Lower leg skin (tissue), 4 donors: ENCODE measurements around the gene SLC44A4. TPM values are rescaled to one million over a fixed set of nuclear protein-coding genes. Genes with fewer than 3 reads are reported as not detected.
"Not testable (repeated sequence)": the region's sequence is repeated elsewhere in the genome, so short reads cannot be mapped to it uniquely, and the experiment has no call there.

Experiments
- DNase-seq, 2 donors: peaks; one replicate each; pipeline ENCODE4 v3.0.0-alpha.2; 2019; ENCODE audit warnings: low spot score in 2 of 2
- H3K4me3 ChIP-seq: fragments of 200-600 bp; sonication (generic); 2 replicates; pipeline ENCODE4 v1.5.1; 2017; ENCODE audit warnings: mild to moderate bottlenecking, low read depth; ENCODE audit not compliant: poor library complexity, severe bottlenecking
- POLR2A ChIP-seq, 2 donors: fragments of 450-650 bp; IDR thresholded peaks; one replicate each; pipeline ENCODE4 v1.6.1; 2016 to 2017; ENCODE audit warnings: antibody characterized with exemption in 2 of 2, mild to moderate bottlenecking in 1 of 2, moderate library complexity in 1 of 2
- WGBS, 2 donors: methylation state at CpG; one replicate each; pipeline ENCODE4 v1.1.5; 2018; 5-methylcytosine and 5-hydroxymethylcytosine counted together
- intact Hi-C: fragments of 100-400 bp; cut with DNase I; formaldehyde crosslinking; loops from one replicate; pipeline ENCODE4 v1.15.0; 2023; ENCODE audit warnings: low total_unique reads
- total RNA-seq, 4 donors: library from RNA; depleted of rRNA; stranded (reverse); fragments of >200 nt; gene quantifications; one replicate each; pipeline ENCODE4 v1.1.0, GENCODE V29; 2016
- TF ChIP-seq, protein P1 (sequence below), 3 donors: fragments of 450-650 bp; IDR thresholded peaks; one replicate each; pipeline ENCODE4 v1.5.1; 2016; ENCODE audit warnings: antibody characterized with exemption in 3 of 3, mild to moderate bottlenecking in 3 of 3, moderate library complexity in 2 of 3

Gene SLC44A4
- total RNA-seq, 4 donors from 2014 or later: 1.6 to 5.2 (median 3.2) TPM

DNA sequence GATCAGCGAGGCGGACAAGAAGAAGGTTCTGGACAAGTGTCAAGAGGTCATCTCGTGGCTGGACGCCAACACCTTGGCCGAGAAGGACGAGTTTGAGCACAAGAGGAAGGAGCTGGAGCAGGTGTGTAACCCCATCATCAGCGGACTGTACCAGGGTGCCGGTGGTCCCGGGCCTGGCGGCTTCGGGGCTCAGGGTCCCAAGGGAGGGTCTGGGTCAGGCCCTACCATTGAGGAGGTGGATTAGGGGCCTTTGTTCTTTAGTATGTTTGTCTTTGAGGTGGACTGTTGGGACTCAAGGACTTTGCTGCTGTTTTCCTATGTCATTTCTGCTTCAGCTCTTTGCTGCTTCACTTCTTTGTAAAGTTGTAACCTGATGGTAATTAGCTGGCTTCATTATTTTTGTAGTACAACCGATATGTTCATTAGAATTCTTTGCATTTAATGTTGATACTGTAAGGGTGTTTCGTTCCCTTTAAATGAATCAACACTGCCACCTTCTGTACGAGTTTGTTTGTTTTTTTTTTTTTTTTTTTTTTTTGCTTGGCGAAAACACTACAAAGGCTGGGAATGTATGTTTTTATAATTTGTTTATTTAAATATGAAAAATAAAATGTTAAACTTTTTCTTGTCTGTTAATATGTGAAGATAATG is 49.0 kb downstream of the SLC44A4 start:
- TF ChIP-seq POLR2A (IDR thresholded peaks at IDR 0.05): no peak
- TF ChIP-seq, protein P1, sequence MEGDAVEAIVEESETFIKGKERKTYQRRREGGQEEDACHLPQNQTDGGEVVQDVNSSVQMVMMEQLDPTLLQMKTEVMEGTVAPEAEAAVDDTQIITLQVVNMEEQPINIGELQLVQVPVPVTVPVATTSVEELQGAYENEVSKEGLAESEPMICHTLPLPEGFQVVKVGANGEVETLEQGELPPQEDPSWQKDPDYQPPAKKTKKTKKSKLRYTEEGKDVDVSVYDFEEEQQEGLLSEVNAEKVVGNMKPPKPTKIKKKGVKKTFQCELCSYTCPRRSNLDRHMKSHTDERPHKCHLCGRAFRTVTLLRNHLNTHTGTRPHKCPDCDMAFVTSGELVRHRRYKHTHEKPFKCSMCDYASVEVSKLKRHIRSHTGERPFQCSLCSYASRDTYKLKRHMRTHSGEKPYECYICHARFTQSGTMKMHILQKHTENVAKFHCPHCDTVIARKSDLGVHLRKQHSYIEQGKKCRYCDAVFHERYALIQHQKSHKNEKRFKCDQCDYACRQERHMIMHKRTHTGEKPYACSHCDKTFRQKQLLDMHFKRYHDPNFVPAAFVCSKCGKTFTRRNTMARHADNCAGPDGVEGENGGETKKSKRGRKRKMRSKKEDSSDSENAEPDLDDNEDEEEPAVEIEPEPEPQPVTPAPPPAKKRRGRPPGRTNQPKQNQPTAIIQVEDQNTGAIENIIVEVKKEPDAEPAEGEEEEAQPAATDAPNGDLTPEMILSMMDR (IDR thresholded peaks at IDR 0.05): no peak
- intact Hi-C loops: no loop called here
- DNase-seq: no peak

GRCh38 chr6:31827286-31828079 is 51.3 kb downstream of the SLC44A4 start, which contains the start of gene HSPA1B:
Gene HSPA1B (plus strand): TSS chr6:31827738. CDS start chr6:31827951, 213 bp downstream.
- TF ChIP-seq, protein P1 (IDR thresholded peaks at IDR 0.05): no peak
- TF ChIP-seq POLR2A (IDR thresholded peaks at IDR 0.05): peak; percentile 71 to 99
- peak; percentile 100 for DNase-seq
- WGBS, 2 donors: 0 to 1% methylated on average over 42 to 44 of the region's 56 CpGs
- intact Hi-C loops: no loop called here
- H3K4me3 ChIP-seq: peak within 1 kb of the TSS; percentile 39

More for the DNA sequence above, 49.0 kb downstream of the SLC44A4 start:
- WGBS, 2 donors: 0% methylated on average over 13 of the region's 15 CpGs
- peak overlapping the region; percentile 36 for H3K4me3 ChIP-seq

- peak; percentile 93 to 98 for DNase-seq
- WGBS, 2 donors: 0 to 3% methylated on average over 13 of the region's 13 CpGs
Measured at GRCh38 chr6:31826793-31827285, 52.0 kb downstream of the SLC44A4 start.

DNA sequence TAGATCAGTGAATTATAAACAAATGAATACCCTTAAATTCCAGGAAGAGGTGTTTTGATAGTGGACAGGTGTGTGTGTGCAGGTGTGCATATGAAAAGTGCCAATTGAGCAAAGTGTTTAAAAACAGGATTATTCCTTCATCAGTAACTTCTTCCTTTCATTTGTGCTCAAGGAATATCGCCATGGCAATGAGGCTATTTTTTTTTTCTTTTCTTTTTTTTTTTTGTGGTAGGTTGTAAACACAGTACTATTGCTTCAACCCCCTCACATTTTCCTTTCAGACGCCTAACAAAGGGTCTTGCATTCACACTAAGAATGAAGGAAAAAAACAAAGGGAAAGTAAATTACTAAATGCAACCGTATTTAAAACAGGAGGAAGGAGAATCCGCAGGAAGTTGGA is 53.2 kb downstream of the SLC44A4 start:
- WGBS, 2 donors: 43 to 44% methylated on average over 4 of the region's 4 CpGs
- intact Hi-C loops: no loop called here
- no peak for TF ChIP-seq POLR2A (IDR thresholded peaks at IDR 0.05)
- TF ChIP-seq, protein P1 (IDR thresholded peaks at IDR 0.05): no peak
- H3K4me3 ChIP-seq: no peak overlapping the region
- no peak for DNase-seq

More at GRCh38 chr6:31826793-31827285, 52.0 kb downstream of the SLC44A4 start:
- intact Hi-C loops: no loop called here
- no peak for TF ChIP-seq POLR2A (IDR thresholded peaks at IDR 0.05)
- TF ChIP-seq, protein P1 (IDR thresholded peaks at IDR 0.05): no peak
- peak overlapping the region; percentile 12 for H3K4me3 ChIP-seq

DNA sequence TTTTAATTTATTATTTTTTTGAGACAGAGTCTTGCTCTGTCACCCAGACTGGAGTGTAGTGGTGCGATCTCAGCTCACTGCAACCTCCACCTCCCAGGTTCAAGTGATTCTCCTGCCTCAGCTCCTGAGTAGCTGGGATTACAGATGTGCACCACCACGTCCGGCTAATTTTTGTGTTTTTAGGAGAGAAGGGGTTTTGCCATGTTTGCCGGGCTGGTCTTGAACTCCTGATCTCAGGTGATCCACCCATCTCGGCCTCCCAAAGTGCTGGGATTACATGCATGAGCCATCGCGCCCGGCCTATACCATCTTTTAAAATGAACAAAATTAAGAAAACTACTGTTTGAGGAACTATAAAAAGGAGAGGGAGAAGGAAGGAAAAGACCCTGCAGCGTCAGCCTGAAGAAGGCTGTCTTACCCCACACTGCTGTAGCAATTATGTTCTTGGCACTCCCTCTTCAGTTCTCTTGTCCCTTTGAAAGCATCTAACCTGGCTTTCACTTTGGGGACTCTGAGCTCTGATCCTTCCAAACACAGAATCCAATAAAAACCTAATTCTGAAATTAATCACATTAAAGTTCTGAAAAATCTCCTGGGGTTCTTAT is 55.1 kb downstream of the SLC44A4 start:
- DNase-seq, intact Hi-C loops, H3K4me3 ChIP-seq: not testable (repeated sequence)
- WGBS, 2 donors: 62 to 72% methylated on average over 9 of the region's 9 CpGs
